WTC11 (cell line): ENCODE data around the gene CTNNA2. TPM values are rescaled to one million over a fixed set of nuclear protein-coding genes. Genes with fewer than 3 reads are reported as not detected.
"Not testable (repeated sequence)": the region's sequence is repeated elsewhere in the genome, so short reads cannot be mapped to it uniquely, and the experiment has no call there.

Source experiments
- ATAC-seq: fragments of 200-7000 bp; cut with Tn5 transposase; 2 replicates; pipeline ENCODE4 v1.10.0; 2021; ENCODE audit warnings: mild to moderate bottlenecking, moderate library complexity
- CTCF ChIA-PET: fragments of 300-600 bp; sonication (Branson Sonifier 250); formaldehyde crosslinking; loops from one replicate; lab custom pipeline; 2021; ENCODE audit warnings: antibody characterized with exemption; lab: Charles Lee
- POLR2A ChIA-PET: fragments of 350-600 bp; sonication (Branson Sonifier 250); formaldehyde crosslinking; loops from one replicate; lab custom pipeline; 2021; ENCODE audit warnings: antibody characterized with exemption; lab: Charles Lee
- DNase-seq: peaks from one replicate; pipeline ENCODE4 v3.0.0; 2021; ENCODE audit warnings: low spot score
- H3K27ac Mint-ChIP-seq: 2 replicates; pipeline ENCODE4 v1.8.0; 2021; ENCODE audit warnings: mixed read lengths
- H3K27me3 Mint-ChIP-seq: 2 replicates; pipeline ENCODE4 v1.8.0; 2021; ENCODE audit warnings: low read depth, mild to moderate bottlenecking, moderate library complexity, mixed read lengths
- H3K36me3 Mint-ChIP-seq: 2 replicates; pipeline ENCODE4 v1.8.0; 2021; ENCODE audit warnings: mixed read lengths
- H3K4me1 Mint-ChIP-seq: 2 replicates; pipeline ENCODE4 v1.8.0; 2022; ENCODE audit warnings: mixed read lengths
- H3K4me3 Mint-ChIP-seq: 2 replicates; pipeline ENCODE4 v1.8.0; 2021; ENCODE audit warnings: mild to moderate bottlenecking, moderate library complexity, mixed read lengths
- H3K9me3 Mint-ChIP-seq: 2 replicates; pipeline ENCODE4 v1.8.0; 2021; ENCODE audit warnings: mixed read lengths
- CREM ChIP-seq: sonication (generic); formaldehyde crosslinking; IDR thresholded peaks from 2 replicates; pipeline ENCODE4 v1.8.1; 2022; ENCODE audit warnings: mild to moderate bottlenecking, missing genetic modification reagents, moderate library complexity
- ELF4 ChIP-seq: sonication (generic); formaldehyde crosslinking; IDR thresholded peaks from 2 replicates; pipeline ENCODE4 v1.8.1; 2022; ENCODE audit warnings: low read depth, mild to moderate bottlenecking, moderate library complexity, missing genetic modification reagents
- FOXK1 ChIP-seq: sonication (generic); formaldehyde crosslinking; IDR thresholded peaks from 2 replicates; pipeline ENCODE4 v1.8.0; 2022; ENCODE audit warnings: mild to moderate bottlenecking, moderate library complexity, missing genetic modification reagents
- GTF2I ChIP-seq: fragments of 250-450 bp; sonication (Bioruptor Pico); conservative IDR thresholded peaks from 2 replicates; pipeline ENCODE4 v1.4.0; 2021; ENCODE audit warnings: mild to moderate bottlenecking
- JUN ChIP-seq: sonication (generic); formaldehyde crosslinking; IDR thresholded peaks from 2 replicates; pipeline ENCODE4 v1.8.0; 2023; ENCODE audit warnings: mild to moderate bottlenecking, missing genetic modification reagents
- RORB ChIP-seq: fragments of 250-450 bp; sonication (Bioruptor Pico); IDR thresholded peaks from 2 replicates; pipeline ENCODE4 v1.9.0; 2021; ENCODE audit warnings: mild to moderate bottlenecking
- TEAD4 ChIP-seq: sonication (generic); formaldehyde crosslinking; IDR thresholded peaks from 2 replicates; pipeline ENCODE4 v1.8.0; 2022; ENCODE audit warnings: mild to moderate bottlenecking, missing genetic modification reagents
- ZNF232 ChIP-seq: sonication (generic); formaldehyde crosslinking; IDR thresholded peaks from 2 replicates; pipeline ENCODE4 v1.8.0; 2022; ENCODE audit warnings: mild to moderate bottlenecking, missing genetic modification reagents
- total RNA-seq: library from RNA; stranded (reverse); gene quantifications from 3 replicates; pipeline ENCODE4 v1.2.3, GENCODE V29; 2021
- TF ChIP-seq, protein P1 (sequence below): sonication (generic); formaldehyde crosslinking; IDR thresholded peaks from 2 replicates; pipeline ENCODE4 v1.8.1; 2023; ENCODE audit warnings: mild to moderate bottlenecking, moderate library complexity, missing genetic modification reagents
- TF ChIP-seq, protein P2 (sequence below): sonication (generic); formaldehyde crosslinking; conservative IDR thresholded peaks from 2 replicates; pipeline ENCODE4 v1.8.1; 2023; ENCODE audit warnings: mild to moderate bottlenecking, low read depth, missing genetic modification reagents, moderate library complexity
- TF ChIP-seq, protein P3 (sequence below): sonication (generic); formaldehyde crosslinking; IDR thresholded peaks from 2 replicates; pipeline ENCODE4 v1.8.0; 2022; ENCODE audit warnings: missing genetic modification reagents

Gene CTNNA2
- total RNA-seq, 1 experiment from 2014 or later: 3.8 TPM

DNA sequence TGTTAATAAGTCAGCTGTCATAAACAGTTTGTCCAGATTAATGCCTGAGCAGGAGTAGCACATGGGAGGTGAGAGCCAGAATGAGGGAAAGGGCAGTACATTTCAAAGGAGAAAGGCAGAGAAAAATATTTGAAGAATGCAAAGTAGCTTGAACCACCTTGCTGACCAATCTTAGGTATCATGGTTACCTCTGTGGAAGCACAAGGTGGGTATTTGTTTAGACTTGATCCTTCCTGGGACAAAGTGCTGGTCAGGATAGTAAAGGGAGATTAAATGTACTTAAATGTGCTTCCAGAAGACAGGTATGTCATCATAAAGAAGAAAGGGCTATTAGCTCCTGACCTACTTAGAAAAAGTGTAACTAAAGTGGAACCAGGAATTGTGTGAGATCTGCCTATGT is 686.7 kb downstream of the CTNNA2 start:
- Mint-ChIP-seq H3K9me3 (peaks cover 27% of the 10 kb centered on the region), H3K4me3 (no peak overlapping the region)

DNA sequence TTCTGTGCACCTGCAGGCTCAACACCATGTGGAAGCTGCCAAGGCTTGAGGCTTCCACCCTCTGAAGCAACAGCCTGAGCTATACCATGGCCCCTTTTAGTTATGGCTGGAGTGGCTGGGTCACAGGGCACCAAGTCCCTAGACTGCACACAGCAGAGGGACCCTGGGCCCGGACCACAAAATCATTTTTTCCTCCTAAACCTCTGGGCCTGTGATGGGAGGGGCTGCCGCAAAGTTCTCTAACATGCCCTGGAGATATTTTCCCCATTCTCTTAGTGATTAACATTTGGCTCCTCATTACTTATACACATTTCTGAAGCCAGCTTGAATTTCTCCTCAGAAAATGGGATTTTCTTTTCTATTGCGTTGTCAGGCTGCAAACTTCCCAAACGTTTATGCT is 691.1 kb downstream of the CTNNA2 start:
- H3K27ac Mint-ChIP-seq, CTCF ChIA-PET, H3K27me3 Mint-ChIP-seq, ATAC-seq, DNase-seq, POLR2A ChIA-PET, H3K4me3 Mint-ChIP-seq, H3K4me1 Mint-ChIP-seq: not testable (repeated sequence)
- Mint-ChIP-seq H3K9me3 (peaks cover 44% of the 10 kb centered on the region), H3K36me3 (peaks cover 37% of the 10 kb centered on the region)

More for the DNA sequence above, 686.7 kb downstream of the CTNNA2 start:
- ChIA-PET POLR2A (no interaction called here), CTCF (no interaction called here)
- DNase-seq (no peak), ATAC-seq (no peak)
- H3K27ac Mint-ChIP-seq: no peak overlapping the region
- TF ChIP-seq CREM (CRISPR knock-in tag) (no peak), ZNF232 (CRISPR knock-in tag) (no peak)
- peaks cover 25% of the 10 kb centered on the region for H3K36me3 Mint-ChIP-seq
- H3K4me1 Mint-ChIP-seq: peaks cover 7% of the 10 kb centered on the region
- no peaks in the 10 kb centered on the region for H3K27me3 Mint-ChIP-seq

DNA sequence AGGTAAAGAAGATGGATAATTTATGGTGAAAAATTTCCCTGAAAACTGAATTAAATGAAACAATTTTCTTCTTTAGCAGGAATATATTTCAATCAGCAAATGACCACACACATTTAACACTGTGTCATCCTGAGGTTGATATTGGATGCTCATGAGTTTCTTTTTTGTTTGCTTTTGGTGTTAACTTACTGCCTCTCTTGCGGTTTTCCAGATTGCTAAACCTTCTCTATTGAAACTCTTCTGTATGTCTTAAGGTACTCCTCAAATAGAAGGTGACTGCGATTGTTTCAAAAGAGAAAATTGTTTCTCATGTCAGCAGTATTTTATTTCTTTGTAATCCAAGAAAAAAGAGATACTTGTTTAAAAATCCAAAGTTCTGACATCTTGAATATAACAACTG is 692.6 kb downstream of the CTNNA2 start:
- Mint-ChIP-seq H3K27me3 (peaks cover 2% of the 10 kb centered on the region; the same call in 1 of the 2 replicates), H3K4me3 (no peak overlapping the region), H3K27ac (no peak overlapping the region), H3K4me1 (no peaks in the 10 kb centered on the region), H3K36me3 (peaks cover 37% of the 10 kb centered on the region), H3K9me3 (peaks cover 44% of the 10 kb centered on the region)
- TF ChIP-seq, protein P1, sequence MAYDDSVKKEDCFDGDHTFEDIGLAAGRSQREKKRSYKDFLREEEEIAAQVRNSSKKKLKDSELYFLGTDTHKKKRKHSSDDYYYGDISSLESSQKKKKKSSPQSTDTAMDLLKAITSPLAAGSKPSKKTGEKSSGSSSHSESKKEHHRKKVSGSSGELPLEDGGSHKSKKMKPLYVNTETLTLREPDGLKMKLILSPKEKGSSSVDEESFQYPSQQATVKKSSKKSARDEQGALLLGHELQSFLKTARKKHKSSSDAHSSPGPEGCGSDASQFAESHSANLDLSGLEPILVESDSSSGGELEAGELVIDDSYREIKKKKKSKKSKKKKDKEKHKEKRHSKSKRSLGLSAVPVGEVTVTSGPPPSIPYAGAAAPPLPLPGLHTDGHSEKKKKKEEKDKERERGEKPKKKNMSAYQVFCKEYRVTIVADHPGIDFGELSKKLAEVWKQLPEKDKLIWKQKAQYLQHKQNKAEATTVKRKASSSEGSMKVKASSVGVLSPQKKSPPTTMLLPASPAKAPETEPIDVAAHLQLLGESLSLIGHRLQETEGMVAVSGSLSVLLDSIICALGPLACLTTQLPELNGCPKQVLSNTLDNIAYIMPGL (CRISPR knock-in tag): no peak
- no peak for TF ChIP-seq JUN (CRISPR knock-in tag)
- ChIA-PET CTCF (no interaction called here), POLR2A (no interaction called here)
- DNase-seq: no peak
- ATAC-seq: no peak

DNA sequence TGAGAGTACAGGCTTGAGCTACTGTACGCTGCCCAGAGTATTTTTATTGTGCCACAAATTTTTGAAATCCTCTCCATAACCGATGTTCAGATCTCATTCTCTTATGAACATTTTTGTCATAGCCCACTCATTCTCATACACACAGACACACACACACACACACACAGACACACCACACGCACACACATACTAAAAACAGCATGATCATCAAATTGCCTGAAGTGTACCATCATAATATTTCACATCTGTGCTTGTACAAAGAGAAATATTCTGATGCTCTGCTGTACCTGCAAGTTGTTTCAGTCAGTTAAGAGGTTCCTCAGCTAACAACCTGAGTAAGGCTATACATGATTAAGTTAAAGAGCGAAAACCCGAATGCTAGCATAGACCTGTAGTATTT is 696.6 kb downstream of the CTNNA2 start:
- POLR2A ChIA-PET: no interaction called here
- ATAC-seq: no peak

More for the DNA sequence above, 696.6 kb downstream of the CTNNA2 start:
- TF ChIP-seq TEAD4 (CRISPR knock-in tag) (no peak), GTF2I (no peak), RORB (CRISPR knock-in tag) (no peak), ELF4 (CRISPR knock-in tag) (no peak), FOXK1 (CRISPR knock-in tag) (no peak)
- TF ChIP-seq, protein P2, sequence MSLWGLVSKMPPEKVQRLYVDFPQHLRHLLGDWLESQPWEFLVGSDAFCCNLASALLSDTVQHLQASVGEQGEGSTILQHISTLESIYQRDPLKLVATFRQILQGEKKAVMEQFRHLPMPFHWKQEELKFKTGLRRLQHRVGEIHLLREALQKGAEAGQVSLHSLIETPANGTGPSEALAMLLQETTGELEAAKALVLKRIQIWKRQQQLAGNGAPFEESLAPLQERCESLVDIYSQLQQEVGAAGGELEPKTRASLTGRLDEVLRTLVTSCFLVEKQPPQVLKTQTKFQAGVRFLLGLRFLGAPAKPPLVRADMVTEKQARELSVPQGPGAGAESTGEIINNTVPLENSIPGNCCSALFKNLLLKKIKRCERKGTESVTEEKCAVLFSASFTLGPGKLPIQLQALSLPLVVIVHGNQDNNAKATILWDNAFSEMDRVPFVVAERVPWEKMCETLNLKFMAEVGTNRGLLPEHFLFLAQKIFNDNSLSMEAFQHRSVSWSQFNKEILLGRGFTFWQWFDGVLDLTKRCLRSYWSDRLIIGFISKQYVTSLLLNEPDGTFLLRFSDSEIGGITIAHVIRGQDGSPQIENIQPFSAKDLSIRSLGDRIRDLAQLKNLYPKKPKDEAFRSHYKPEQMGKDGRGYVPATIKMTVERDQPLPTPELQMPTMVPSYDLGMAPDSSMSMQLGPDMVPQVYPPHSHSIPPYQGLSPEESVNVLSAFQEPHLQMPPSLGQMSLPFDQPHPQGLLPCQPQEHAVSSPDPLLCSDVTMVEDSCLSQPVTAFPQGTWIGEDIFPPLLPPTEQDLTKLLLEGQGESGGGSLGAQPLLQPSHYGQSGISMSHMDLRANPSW: no peak
- TF ChIP-seq, protein P3, sequence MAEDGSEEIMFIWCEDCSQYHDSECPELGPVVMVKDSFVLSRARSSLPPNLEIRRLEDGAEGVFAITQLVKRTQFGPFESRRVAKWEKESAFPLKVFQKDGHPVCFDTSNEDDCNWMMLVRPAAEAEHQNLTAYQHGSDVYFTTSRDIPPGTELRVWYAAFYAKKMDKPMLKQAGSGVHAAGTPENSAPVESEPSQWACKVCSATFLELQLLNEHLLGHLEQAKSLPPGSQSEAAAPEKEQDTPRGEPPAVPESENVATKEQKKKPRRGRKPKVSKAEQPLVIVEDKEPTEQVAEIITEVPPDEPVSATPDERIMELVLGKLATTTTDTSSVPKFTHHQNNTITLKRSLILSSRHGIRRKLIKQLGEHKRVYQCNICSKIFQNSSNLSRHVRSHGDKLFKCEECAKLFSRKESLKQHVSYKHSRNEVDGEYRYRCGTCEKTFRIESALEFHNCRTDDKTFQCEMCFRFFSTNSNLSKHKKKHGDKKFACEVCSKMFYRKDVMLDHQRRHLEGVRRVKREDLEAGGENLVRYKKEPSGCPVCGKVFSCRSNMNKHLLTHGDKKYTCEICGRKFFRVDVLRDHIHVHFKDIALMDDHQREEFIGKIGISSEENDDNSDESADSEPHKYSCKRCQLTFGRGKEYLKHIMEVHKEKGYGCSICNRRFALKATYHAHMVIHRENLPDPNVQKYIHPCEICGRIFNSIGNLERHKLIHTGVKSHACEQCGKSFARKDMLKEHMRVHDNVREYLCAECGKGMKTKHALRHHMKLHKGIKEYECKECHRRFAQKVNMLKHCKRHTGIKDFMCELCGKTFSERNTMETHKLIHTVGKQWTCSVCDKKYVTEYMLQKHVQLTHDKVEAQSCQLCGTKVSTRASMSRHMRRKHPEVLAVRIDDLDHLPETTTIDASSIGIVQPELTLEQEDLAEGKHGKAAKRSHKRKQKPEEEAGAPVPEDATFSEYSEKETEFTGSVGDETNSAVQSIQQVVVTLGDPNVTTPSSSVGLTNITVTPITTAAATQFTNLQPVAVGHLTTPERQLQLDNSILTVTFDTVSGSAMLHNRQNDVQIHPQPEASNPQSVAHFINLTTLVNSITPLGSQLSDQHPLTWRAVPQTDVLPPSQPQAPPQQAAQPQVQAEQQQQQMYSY (CRISPR knock-in tag): no peak
- CTCF ChIA-PET: no interaction called here
- no peak for DNase-seq
- Mint-ChIP-seq H3K9me3 (peaks cover 41% of the 10 kb centered on the region), H3K27ac (no peak overlapping the region), H3K36me3 (peaks cover 23% of the 10 kb centered on the region), H3K4me3 (no peak overlapping the region), H3K4me1 (no peaks in the 10 kb centered on the region), H3K27me3 (peaks cover 2% of the 10 kb centered on the region)
